RPMI8226 (cell line): ENCODE results near the gene PCNX2.

Source experiments
- DNase-seq: peaks from one replicate; pipeline ENCODE4 v3.0.0-alpha.2; 2015

PCNX2 gene

DNA sequence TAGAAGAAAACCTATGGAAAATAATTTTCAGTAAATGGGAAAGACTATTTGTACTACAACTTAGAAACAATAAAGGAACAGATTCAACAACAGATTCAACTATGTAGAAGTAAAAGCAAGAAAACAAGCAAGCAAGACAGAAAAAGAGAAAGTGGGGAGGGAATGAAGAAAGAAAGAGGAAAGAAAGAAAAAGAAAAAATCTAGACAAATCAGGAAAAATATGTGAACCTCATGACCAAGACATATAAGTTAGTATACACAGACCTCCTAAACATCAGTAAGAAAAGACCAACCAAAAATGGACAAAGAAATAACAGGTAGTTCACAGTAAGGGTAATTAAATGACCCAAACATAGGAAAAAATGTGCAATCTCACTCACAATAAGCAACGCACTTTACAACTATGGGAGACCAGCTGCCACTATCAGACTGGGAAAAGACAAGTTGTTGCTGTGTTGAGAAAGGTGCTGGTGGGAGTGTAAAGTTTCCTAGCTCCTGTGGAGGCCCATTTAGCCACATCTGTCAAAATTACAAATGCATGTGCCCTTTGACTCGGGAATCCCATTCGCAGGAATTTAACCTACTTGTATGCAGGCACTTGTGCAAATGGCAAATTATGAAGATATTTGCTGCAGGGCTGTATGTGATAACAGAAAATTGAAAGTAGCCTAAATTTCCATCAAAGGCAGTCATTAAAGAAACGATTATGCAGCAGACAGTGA is 18.1 kb upstream of the PCNX2 start:
- no peak for DNase-seq

DNA sequence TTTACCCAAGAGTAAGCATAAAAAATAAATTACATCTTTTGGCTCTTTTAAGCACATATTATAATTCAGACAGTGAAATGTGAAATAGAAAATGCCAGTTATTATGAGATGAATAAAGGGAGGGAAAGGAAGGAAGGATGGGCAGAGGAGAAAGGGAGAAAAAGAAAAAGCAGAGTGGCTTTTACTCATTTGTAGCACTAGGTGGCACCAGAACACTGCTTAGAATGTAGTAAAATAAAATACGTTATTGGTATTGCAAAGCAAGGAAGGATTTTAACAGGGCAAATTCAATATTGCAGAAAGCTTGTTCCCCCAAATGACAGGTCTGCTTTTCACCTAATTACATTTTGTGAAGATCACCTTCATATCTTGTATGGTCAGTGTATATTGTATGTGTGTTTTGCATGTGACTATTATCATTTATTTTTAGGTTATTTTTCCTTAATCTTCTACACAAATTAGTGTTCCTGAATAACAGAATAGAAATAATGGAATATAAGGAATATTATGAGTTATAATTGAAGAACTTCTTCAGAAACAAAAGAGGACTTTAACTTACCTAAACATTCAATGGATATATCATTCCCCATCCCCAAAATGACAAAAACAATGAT is 9.1 kb upstream of the PCNX2 start:
- DNase-seq, result peak; percentile 62

DNA sequence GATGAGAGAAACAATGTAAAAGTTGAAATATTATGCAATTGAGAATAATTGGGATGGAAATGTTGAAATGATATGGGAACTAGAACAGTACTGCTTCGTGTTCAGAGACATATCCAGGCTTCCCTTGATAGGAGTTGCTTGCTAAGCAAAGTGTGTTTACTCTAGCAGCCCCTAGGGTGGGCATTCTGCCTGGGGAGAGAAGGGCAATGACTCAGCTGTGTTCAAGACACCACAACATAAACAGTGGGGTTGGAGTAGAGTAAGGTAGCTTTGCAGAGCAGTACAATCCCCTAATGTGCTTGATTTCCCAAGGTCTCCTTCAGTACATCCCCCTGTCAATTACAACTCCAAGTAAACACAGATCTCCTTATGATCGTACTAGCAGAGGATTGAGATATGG is 4.8 kb upstream of the PCNX2 start:
- no peak for DNase-seq

DNA sequence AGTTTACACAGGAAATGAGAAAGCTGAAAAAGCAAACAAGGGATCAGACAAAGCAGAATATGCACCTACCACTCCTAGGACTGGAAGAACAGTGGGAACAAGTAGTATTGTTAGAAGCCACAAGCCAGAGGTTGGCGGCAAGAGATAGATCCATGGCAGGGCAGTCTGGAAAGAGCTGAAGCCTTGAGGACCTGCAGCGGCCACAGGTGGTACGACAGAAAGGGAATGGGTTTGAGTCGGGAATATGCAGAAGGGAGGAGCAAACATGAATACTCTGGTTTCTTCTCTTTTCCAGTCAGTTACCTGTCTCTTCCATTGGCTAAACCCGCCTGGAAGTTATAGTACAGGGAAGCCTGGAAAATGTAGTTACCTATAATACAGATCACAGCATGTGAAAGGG is 3.9 kb upstream of the PCNX2 start:
- peak; percentile 15 for DNase-seq

DNA sequence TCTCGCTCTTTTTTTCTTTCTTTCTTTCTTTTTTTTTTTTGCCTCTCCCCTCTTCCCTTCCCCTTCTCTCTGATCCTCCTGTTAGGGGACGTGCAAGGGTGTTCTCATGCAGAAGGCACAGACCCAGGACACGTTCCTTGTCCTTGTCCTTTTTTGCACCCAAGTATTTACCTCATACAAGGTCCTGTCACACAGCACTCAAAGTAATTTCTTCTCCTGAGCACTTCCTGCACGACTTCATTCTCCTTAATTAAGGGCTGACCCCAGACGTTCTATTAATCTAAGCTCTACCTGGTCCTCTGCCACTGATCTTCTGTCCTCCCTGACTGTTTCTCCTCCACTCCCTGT is 424 bp upstream of the PCNX2 start:
- no peak for DNase-seq

- peak; percentile 35 for DNase-seq
These were observed 650 bp downstream of the PCNX2 start for GRCh38 chr1:233294913-233295236.

DNA sequence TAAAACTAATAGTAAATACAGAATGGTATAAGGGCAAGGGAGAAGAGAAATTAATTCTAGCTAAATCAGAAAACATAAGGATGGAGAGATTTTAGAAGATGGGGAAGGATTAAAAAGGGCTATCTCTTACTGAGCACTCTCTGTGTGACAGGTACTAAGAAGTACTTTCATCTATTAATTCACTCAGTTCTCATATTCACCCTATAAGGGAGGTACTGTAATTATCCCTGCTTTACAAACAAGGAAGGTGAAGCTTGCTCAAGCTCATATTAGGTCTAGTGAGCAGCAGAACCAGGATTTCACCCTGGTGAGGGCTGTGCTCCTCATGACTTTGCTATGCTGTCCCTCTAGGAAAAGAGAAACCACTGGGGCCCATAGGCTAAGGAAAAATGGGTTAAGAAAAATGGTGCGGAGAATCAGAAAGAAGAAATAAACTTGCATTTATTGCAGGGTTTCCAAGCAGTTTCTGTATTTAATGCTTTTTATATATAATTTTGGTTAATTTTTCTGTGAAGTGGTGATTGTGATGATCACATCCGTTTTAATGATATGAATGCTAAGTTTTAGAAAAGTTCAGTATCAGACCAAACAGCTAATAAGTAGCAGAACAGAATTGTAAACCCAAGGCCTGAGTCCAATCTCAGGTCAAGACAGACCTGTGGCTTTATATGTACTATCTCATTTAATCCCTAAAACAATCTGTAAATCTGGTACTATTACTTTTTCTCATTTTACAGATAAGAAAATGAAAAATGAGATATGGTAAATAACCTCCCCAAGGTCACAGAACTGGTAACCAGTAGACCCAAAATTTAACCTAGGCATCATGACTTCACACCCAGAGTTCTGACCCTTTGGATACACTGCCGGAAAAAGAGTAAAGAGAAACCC is 1.7 kb downstream of the PCNX2 start:
- no peak for DNase-seq

DNA sequence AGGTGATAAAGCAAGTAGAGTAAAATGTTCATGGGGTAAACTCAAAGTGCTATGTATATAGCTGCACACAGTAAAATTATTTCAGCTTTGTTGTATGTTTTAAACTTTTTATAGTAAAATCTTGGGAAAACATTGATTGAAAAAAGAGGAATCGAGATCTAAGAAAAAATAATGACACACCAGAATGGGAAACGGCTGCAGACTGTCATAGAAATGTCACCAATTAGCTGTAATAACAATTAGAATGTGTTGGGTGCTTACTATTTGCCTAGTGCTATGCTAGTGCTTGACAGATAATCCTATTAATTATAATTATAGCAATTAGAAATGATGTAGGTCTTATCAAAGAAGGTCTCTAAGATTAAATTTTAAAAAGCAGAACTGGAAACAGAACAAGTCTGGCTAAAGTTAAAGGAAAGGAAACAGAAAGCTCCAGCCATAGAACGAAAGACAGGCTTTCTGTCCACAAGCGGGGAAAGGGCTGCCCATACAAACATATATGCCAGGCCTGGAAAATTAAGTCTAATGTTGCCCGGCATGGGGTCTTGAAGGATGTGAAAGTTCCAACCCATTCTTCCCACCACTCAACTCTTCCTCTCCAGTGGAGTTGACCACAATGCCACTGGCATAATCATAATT is 5.0 kb downstream of the PCNX2 start:
- DNase-seq, result no peak

GRCh38 chr1:233289676-233290075 is 5.8 kb downstream of the PCNX2 start:
- DNase-seq, result peak; percentile 18

GRCh38 chr1:233282582-233282886 is 13.0 kb downstream of the PCNX2 start:
- DNase-seq, result no peak

- DNase-seq, result peak; percentile 65
These were observed 13.6 kb downstream of the PCNX2 start for GRCh38 chr1:233281711-233282581.

- no peak for DNase-seq
These were observed 15.6 kb downstream of the PCNX2 start for GRCh38 chr1:233279971-233280370.

DNA sequence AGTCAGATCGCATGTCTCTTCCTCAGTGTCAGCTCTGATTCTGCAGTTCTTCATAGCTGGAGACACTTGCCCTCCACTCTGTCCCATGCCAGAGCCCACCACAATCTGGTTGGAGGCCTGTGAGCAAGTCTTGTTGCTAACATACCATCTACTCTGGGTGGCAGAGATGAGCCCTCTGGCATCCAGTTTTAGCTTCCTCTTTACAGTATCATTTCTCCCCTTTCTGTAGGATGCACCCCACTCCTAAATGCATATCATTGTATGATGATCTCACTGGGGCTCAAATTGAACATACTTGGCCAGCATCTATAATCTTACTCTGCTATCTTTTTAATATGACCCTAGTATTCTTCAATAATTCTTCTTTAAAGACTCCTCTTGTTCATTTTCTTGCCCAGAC is 16.9 kb downstream of the PCNX2 start:
- DNase-seq, result no peak

- no peak for DNase-seq
These were observed 17.6 kb downstream of the PCNX2 start for GRCh38 chr1:233277637-233278606.

DNA sequence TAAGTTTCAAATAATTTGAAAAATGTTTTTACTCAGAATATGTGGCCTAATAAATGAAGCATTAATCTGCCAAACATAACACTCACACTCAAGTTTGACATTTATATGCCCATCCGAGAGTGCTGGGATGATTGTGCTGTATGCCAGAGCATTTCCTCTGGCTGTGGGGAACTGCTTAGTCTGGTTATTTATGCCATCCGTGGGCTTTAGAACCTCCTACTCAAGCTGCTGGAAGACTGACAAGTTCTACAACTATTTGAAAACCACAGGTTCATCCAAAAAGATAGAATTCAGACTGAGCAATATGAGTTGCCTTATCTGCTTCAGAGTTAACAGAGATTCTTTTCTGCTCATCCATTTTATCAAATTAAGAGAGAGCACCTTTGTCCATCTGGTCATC is 25.9 kb downstream of the PCNX2 start:
- peak; percentile 14 for DNase-seq

- DNase-seq, result no peak
These were observed 27.0 kb downstream of the PCNX2 start for GRCh38 chr1:233268389-233269022.

- no peak for DNase-seq
These were observed 33.8 kb downstream of the PCNX2 start for GRCh38 chr1:233261695-233262094.

- no peak for DNase-seq
These were observed 34.3 kb downstream of the PCNX2 start for GRCh38 chr1:233261206-233261605.

GRCh38 chr1:233257786-233258185 is 37.7 kb downstream of the PCNX2 start:
- DNase-seq, result no peak

DNA sequence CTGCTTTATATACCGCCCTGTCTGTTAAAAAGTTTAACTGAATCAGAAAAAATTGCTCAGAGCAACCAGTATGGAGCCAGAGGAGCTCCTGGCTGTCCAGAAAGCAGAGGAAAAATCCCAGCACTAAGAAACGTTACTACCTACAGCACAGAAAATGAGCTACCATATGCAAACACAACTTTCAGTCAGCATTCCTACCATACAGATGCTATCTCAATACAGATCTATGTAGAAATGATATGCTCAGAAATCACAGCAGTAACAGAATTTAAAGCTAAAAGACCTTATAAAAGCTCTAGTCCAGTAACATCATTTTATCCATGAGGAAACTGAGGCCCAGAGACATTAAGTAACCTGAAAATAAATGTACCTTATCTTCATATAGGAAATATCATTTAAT is 38.7 kb downstream of the PCNX2 start:
- no peak for DNase-seq

DNA sequence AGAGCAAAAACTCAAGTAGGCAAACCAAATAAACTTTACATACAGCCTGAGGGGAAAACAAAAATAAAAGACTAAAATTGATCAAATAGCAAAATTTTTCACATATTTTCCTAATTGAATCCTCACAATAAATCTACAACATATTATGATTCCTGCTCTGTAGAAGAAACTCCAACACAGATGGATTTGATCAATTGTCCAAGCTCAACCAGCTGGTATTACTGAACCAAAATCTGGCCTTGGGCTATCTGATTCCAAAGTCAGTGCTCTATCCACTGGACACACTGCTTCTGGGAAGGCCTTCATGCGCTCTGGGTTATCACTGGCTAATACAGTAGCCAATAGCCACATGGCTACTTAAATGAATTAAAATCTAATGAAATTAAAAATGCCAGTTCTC is 39.3 kb downstream of the PCNX2 start:
- DNase-seq, result no peak
